Measurements from ENCODE around the gene COG6.

COG6 gene

DNA sequence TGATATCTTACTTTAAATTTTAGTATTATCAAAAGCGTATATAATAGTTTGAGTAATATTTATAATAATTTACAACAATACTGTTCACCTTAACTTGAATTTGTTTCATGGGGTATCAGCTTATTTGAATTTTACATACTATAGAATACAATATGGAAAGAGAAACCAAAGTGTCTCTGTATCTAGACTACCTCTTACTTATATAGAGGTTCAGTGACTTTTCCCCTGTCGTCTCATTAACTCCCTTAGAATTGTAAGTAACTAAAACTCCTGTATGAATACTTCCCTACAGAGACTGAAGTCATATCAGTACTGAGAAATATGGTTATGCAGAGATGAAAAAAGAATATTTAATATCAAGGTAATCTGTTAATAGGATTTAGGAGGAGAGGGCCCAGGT, 26.8 kb downstream of the COG6 start:
- no peak for DNase-seq

DNA sequence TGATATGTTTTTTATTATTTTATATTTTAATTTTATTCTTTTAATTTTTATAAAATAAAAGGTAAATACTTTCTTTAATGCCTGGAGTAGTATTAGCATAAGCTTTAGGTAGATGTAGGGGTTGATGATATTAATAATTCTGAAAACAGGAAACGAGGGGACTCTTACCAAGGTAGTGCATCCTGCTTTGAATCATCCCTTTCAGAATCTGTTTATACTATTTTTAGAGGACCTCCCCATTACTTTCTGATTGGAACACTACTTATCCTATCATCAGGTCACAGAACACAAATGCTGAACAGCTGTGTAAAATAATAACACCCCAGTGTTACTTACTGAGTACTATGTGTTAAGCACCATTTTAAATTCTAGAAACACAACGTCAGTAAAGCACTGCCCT, 27.3 kb downstream of the COG6 start:
- peak in 1 of 5 donors; percentile 10 for DNase-seq

DNA sequence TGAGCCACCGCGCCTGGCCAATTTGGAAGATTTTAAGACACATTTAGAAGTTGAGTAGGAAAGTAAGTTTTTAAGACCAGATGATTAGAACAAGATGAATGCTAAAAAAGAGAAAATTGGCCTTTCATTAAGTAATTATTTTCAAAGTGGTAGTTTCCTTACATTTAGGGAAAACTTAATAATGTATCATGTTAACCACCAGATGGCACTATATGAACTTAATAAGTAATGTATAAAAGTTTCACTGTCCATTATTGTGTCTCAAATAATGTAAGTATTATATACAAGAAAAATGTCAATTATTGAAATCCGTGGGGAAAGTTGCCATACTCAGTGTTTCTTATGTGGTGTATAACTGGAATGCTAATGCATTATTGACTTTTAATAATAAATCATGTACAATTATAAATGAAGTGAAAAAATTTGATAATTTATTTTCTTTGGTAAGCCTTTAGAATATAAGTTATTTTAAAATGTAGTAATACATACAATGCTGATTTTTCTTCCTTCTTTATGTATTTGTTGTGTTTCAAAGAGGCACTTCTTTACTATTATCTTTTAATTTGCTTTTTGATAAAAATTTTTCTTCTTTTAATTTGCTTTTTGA, 29.2 kb downstream of the COG6 start:
- peak in 1 of 5 donors; percentile 23 for DNase-seq

DNA sequence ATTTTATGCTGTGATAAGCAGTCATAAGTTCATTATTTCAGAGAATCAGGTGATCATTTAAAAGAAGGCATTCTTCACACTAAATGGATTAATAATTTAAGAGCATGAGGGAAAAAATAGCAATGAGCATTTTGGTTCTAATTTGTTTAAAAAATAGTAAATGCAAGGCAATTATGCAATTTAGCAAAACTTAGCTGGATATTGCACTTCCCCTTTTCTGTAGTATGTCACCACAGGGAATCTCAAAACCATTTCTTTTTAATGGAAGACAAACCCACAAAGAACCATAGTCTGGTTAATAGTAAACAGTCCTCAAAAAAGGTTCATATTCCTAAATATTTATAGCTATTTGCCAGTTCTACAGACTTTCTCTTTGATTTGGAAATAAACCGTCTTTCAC, 30.2 kb downstream of the COG6 start:
- no peak for DNase-seq

DNA sequence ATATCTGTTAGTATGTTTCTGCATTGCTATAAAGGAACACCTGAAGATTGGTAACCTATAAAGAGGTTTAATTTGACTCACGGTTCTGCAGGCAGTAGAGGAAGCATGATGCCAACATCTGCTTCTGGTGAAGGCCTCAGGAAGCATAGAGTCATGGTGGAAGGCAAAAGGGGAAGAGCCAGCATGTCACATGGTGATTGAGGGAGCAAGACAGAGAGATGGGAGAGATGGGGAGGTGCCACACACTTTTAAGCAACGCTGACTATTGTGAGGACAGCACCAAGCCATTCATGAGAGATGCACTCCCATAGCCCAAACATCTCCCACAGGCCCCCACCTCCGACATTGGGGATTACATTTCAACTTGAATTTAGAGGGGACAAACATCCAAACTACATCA, 32.8 kb downstream of the COG6 start:
- no peak for DNase-seq

DNA sequence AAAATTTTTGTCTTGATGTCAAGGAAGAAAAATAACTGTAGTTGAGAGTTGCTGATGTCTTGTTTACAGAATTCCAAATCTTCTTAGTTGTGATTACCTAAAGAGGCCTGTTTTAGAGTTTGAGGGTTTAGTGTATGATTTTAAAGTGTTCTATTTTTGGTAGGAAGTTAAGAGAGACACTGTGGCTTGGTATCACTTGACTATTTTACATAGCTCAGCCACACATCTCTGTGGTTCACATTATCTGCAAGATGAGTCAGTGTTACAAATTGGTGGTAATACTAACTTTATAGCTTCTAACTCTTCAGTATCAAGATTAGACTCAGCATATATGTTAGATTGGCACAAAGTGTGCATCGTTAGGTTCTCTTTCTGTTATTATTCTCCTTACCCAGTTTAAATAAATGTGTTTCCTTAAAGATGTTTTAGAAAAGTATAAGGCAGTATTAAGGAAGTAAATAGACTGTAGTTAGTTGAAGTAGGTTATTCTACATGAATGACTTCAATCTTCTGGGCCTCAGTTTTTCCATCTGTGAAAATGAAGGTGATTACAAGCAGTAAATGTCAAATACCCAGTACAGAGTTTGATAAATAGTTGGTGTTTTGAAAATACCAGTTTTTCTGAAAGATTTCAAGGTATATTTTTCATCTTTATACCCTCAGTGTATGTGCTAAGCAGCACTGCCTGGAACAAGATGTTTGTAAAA, 33.4 kb downstream of the COG6 start:
- peak in 1 of 5 donors; percentile 11 for DNase-seq

DNA sequence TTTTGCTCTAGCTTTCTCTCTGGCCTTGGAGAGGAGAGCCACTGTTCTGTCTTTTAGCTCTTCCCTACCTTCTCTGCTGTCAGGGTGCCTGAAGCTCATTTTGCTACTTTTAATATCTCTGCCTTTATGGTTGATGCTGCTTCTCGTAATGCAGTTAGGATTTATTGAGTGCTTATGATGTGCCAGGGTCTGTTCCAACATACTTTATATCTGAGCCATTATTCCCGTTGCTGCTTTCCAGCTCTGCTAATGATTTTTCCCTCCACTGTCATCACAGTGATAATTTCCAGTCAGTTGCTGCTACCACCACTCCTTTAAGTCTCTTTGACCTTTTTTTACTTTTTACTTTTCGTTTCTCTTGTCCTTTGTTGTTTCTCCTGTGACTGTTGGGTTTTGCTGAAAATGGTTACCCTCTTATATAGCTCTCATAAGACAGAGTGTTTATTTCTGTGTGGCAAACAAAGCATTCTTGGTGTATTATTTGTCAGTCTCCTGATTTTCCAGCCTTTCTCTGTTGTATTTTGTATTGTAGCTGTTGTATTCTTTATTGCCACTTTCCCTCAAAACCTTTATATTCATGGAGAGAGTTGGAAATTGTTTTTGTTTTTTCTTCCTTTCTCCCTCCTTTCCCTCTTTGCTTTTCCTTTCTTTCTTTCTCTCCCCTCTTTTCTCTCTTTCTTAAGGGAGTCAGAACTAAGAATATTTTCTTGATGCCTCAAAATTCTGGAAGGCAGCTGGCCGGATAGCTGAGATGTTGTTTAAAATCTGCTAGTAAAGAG, 37.4 kb downstream of the COG6 start:
- DNase-seq = no peak

DNA sequence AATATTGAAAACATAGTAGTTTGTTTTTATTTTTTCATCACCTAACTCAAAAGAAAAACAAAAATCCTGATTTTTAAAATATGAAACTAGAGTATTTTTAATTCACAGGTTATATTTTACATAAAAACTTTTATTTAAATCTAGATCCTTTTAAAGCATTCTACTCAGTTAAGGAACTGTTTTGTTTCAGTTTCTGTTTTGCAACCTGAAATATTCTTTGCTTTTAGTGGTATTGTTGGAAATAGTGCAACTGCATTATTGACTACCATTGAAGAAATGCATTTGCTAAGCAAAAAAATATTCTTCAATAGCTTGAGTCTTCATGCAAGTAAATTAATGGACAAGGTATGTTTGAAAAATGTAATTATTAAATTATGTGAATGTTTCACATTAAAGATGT, 43.8 kb downstream of the COG6 start:
- peak in 1 of 5 donors; percentile 5 for DNase-seq

DNA sequence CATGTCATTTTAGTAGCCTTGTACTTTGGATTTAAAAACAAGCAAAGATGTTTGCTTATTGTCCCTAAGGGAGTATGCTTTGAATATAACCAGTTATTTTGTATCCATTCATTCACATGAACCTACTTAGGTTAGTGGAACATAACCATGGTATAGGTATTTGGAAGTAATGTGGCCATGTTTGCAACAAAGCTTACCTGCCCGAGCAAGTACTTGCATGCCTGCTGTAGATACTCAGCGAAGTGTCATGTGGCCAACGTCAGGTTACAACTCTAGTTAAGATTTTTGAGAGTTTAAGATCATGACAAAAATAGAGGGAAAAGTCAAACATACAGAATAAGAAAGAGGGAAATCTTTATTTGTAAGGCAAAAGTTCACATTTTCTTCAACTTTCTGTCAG, 57.2 kb downstream of the COG6 start:
- no peak for DNase-seq

DNA sequence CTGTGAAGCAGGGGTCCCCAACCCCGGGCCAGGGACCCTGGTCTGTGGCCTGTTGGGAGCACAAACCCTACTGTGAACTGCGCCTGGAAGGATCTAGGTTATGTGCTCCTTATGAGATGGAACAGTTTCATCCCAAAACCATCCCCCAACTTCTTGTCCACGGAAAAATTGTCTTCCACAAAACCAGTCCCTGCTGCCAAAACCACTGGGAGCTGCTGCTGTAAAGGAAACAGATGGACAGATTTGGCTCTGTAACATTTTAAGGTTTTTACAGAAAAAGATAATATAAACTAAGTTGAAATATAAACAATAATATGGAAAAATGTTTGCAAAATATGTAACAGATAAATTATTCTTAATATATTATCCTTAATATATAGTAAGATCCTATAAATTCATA, 73.7 kb downstream of the COG6 start:
- no peak for DNase-seq

DNA sequence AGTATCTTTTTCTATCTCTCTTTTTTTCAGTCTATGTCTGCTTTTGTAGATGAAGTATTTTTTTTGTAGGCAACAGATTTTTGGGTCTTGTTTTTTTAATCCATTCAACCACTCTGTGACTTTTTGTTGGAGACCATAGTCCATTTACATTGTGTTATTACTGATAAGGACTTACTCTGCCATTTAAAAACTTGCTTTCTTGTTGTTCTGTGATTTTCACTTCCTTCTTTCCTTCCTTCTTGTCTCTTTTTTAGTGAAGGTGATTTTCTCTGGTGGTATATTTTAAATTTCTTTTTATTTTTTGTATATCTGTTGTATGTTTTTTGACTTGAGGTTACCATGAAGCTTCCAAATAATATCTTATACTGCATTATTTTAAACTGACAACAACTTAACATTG, 79.5 kb downstream of the COG6 start:
- no peak for DNase-seq

DNA sequence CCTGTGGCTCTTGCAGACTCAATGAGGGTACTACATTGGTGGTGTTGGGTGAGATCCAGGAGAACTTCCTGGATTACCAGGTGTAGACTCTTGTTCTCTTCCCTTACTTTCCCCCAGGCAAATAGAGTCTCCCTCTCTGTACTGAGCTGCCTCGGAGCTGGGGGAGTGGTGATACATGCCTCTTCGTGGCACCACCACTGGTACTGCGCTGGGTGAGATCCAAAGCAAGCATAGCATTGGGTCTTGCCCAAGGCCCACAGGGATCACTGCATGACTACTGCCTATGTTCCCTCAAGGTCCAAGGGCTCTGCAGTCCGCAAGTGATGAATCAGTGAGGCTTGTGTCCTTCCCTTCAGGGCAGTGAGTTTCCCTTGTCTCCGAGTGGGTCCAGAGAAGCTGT, 81.6 kb downstream of the COG6 start:
- DNase-seq = no peak

DNA sequence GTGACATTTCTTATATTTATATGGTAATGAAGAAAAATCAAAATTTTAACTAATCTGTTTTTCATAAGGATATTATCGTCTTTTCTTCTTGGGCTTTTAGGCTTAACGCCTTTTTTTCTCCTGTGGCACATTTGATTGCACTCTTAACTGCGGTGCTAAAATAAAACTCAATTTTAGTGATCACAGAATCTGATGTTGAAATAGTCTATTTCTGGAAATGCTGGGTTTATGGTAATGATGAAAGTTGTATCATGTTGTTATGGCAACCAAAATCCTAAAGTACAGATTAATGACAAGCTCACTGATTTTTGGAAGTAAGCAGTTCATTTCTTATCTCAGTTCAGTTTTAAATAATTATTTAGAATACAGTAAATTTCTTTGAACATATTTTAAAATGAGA, 85.3 kb downstream of the COG6 start:
- no peak for DNase-seq

DNA sequence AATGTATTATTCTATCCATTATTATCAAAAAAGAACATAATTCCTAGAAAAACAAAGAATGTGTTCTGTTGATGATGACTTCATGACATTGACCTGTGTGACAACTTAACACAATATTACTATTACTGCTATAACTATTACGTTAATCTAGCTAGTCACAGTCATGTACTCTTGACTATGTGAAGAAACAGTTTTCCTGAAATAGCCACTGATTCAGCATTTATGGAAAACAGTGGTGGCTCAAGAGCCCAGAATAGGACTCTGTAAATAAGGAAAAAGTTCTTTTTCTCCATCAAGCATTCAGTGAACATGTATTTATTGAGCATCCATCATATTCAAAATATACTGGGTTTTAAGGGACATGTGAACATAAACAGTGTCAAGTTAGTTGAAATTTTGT, 93.5 kb downstream of the COG6 start:
- DNase-seq = no peak

DNA sequence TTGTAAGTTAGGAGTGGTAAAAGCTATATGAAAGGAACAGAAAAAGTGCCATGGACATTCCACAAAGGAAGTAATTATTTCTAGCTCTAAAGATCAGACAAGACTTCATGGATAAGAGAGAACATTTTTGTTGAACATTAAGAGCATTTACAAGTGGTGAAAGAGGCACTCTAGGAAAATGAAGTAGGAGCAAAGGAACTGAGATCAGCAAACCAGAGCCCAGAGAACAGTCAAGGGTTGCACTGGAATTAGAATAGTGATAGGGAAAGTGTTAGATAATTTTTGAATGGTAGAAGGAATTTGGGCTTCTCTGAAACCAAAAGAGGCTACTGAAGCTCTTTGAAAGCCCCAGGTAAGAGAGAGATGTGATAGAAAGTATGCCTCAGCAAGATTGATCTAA, 94.1 kb downstream of the COG6 start:
- DNase-seq = no peak

DNA sequence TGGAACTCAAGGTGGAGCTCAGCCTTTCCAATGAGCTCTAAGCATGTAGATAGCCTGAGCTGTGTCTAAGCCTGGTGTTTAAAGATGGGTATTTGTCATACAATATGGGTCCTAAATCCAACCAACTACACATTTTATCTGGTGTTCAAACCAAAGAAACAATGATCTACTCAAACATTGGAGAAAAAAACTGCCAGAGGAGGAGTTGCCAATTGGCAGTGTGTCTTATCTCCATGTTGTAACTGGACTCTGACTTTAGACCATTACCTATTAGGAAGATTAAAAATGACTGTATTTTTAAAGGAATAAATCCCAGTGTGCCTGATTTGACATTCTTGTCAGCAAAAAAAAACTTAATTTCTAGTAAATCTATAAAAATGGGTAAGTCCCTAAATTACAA, 96.3 kb downstream of the COG6 start:
- no peak for DNase-seq

DNA sequence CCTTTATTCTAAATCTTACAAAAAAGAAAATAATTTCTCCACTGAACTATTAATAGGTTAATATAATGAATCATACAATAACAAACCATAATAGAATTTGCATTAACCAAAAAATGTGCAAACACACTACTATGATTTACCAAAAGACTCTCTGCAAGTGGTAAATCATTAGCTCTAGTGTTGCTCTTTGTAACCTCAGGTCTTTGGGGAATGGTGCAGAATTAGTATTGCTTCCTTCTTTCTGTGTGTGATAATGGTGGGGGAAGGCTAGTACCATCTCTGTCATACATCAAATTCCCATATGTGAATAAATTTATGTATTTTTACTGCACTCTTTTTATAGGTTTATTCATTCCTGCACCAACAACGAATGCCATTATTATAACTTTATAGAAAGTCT, 105.1 kb downstream of the COG6 start:
- DNase-seq = no peak

DNA sequence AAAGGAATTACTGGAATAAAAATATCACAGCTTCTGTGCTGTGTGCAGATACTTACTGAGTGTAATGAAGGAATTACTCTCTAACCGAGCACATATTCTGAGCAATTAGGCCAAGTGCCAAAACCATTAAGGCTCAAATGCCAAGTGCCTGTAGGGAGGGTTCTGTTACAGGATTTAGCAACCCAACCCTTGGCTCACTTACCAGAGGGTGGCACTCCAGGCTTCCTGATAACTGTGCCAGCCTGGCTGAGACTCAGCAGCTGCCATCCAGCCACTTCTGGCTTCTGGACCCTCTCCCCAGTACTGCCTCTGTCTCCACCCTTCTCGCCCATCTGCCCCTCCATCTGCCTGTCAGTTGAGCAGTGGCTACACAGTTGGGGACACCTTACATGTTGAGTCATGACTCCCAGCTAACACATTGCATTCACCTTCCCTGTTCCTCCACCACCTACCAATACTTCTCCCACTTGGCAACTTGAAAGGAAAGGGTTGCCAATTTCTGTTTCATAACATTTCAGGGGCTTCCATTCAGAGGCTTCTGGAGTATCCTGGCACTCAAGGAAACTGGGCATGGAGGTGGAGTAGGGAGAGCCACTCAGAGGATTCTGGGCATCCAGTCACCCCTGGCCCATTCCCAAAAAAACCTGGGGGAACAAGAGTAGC, 110.5 kb downstream of the COG6 start:
- peak in 1 of 5 donors; percentile 17 for DNase-seq

DNA sequence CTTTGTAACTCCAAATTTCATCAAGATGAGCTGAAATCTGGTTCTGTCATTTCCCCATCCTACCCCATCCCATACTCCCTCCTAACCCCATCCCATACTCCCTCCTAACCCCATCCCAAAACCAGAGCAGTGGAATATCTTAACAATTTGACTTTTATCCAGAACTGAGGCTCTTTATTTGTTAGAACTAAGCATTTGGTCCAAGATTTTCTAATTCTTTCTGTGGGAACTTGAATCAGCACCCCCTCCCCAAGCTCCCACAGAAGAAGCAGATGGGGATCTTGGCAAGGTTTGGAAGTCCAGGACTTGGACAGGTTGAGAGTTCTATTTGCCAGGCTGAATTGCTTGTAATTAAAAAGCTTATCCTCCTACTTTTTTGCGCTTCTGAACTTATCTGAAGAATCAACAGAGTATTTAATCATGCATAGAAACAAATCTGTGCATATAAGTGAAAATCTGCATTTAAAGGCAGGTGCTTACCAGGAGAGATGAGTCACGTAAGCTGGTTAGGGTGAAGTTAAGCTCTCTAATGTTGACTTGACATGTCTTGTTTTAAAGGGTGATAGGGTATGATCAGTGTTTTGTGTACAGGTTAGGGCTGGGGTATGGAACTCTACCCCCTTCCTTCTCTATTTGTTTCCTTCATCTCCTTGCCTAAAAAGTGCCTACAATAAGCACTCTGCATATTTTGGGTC, 111.1 kb downstream of the COG6 start:
- DNase-seq = no peak

DNA sequence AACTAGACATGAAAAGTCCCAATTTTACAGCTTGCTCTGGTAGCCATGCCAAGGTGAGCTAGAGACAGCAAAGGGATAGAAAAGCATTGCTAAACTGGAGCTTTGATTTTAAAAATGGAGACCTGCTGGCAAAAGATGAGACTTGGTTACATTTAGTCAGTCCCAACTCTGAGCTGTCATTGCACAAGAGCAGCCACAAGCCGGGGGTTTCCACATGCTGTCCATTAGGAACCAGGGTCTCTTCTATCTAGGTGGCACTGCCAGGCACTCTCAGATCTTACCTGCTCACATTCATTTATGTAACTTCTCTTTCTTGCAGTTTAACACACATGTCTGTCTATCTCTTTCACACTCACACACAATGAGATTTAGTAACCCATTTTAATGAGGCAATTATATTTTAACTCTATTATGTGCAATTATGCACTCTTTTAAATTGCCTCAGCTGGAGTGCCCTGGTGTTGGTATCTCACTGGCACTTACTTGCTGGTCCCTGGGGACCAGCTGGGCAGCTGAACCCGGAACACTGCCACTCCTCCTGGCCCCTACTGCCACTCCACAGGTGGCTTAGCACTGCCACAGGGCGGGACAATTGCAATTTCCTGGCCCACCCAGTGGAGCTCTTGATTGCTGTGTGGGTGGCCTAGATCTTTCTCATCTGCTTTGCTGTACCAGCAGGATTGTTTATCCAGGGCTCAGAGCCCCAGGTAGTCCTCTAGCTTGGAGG, 112.5 kb downstream of the COG6 start:
- DNase-seq = no peak

DNA sequence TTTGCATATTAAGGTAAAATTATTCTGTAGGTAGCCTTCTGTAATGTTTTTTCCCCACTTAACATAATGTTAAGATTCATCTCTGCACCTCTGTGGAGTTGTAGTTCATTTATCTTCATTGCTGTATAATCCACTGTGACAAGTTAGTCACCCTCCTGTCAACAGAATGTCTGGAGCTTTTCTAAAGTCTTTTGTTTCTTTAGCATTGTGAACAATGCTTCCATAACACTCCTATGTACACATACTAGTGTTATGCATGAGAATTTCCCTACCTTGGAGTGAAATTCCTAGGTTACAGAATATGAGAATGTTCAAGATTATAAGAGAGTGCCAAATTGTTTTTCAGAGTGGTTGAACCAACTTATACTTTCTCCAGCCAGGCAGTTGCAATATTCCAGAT, 113.5 kb downstream of the COG6 start:
- no peak for DNase-seq
